ENCODE data around the gene IFFO2. TPM values are rescaled to one million over a fixed set of nuclear protein-coding genes. Genes with fewer than 3 reads are reported as not detected.

IFFO2 gene
- total RNA-seq, 8 experiments from 2014 or later = 2.8 to 24.2 (median 6.3) TPM

GRCh38 chr1:18915341-18915740 is 41.1 kb downstream of the IFFO2 start:
- WGBS, 10 experiments = 61 to 100% (median 86%) methylated on average over 3 to 5 of the region's 7 CpGs; no CpG with 5 or more reads in 2 of the 10 experiments
- Histone ChIP-seq H3K4me3 (no peak overlapping the region), H3K4me1 (replicated peaks in 1 of 2) (peaks cover 13 to 14% of the 10 kb centered on the region in 2 donors), H3K27ac (no peak overlapping the region)
- in situ Hi-C loops (cut with MboI; ENCODE audit: low pct_unique_long_range_greater_than_20kb in 2 of 9, low sequenced_read_pairs in 9 of 9, unreplicated experiment in 9 of 9) = loop anchor here in 5 of 9 experiments (25.0 kb wide), 3 partner anchors 147 to 747 kb away; partner anchors contain the start of gene HTR6 (in 1 of the 5)
- ATAC-seq (replicated peaks in 6 of 8) = no peak

DNA sequence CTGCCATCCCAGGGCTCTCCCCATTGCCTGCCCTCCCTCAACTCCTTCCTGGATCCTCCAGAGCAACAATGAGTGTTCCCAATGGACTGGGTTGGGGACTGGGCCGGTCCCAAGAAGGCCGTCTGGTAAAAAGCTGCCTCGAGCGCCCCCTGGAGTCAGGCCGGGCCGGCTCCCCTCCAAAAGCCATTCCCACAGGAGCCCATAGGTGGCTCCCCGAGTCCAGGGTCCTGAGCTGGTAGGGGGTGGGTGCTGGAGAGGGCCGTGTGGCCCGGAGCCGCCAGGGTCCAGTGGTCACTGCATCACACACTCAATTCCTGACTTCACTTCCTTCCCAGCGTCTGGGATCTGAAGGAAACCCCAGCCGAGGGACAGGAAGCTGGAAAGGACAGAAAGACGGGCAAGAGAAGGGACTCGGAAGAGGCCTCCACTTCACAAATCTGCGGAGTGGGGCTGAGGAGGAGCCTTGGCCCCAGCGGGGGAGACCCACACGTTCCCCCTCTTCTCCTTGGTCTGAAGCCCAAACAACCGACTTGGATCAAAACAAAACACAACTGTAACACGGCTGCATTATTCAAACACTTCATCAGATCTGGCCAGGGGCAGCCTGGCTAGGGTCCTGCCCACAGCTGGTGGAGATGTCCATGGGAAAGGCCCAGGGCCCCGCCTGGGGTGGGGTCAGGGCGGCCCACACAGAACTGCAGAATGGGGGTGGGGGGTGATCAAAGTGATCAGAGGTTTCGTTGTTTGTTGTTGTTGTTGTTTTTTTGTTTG is 43.2 kb downstream of the IFFO2 start:
- ATAC-seq (replicated peaks in 6 of 8) = peak; percentile 64 to 97 (median 84)
- 22 to 80% (median 52%) methylated on average over 1 to 15 of the region's 22 CpGs; no CpG with 5 or more reads in 6 of the 10 experiments for WGBS, 10 experiments
- Histone ChIP-seq H3K4me3 (no peak overlapping the region), H3K4me1 (replicated peaks in 1 of 2) (no peaks in the 10 kb centered on the region), H3K27ac (no peak overlapping the region)
- in situ Hi-C loops (cut with MboI; ENCODE audit: low pct_unique_long_range_greater_than_20kb in 2 of 9, low sequenced_read_pairs in 9 of 9, unreplicated experiment in 9 of 9) = loop anchor here in 5 of 9 experiments (25.0 kb wide), 3 partner anchors 149 to 749 kb away; partner anchors contain the start of gene HTR6 (in 1 of the 5)

DNA sequence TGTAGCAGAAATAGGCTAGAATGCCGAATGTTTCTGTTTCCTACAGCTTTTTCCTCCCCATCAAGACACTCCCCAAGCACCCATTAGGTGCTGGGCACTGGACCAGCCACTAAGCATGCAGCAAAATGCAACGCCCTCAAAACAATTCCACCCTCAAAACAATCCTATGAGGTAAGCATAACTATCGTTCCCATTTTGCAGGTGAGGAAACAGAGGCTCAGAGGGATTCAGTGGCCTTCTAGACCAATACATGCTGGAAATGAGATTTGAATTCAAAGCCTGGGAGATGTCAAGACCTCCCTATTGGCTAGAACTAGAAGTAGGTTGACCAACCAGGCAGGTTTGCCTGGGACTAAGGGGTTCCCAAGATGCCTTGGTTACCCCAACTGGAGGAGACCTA is 43.9 kb downstream of the IFFO2 start:
- no peak for ATAC-seq (replicated peaks in 6 of 8)
- peaks cover 0 to 5% of the 10 kb centered on the region in 2 donors for H3K4me1 ChIP-seq (replicated peaks in 1 of 2)
- WGBS, 10 experiments = 60 to 100% (median 96%) methylated on average over 1 to 3 of the region's 3 CpGs; no CpG with 5 or more reads in 2 of the 10 experiments
- no peak overlapping the region for H3K27ac ChIP-seq
- H3K4me3 ChIP-seq = no peak overlapping the region
- in situ Hi-C loops (cut with MboI; ENCODE audit: low pct_unique_long_range_greater_than_20kb in 2 of 9, low sequenced_read_pairs in 9 of 9, unreplicated experiment in 9 of 9) = loop anchor here in 5 of 9 experiments (25.0 kb wide), 3 partner anchors 150 to 750 kb away; partner anchors contain the start of gene HTR6 (in 1 of the 5)

GRCh38 chr1:18908911-18909771 is 47.3 kb downstream of the IFFO2 start:
- Histone ChIP-seq H3K27ac (no peak overlapping the region), H3K4me3 (no peak overlapping the region), H3K4me1 (replicated peaks in 1 of 2) (peaks cover 0 to 9% of the 10 kb centered on the region in 2 donors)
- ATAC-seq (replicated peaks in 6 of 8) = no peak
- WGBS, 10 experiments = 56 to 100% (median 87%) methylated on average over 1 to 13 of the region's 17 CpGs
- in situ Hi-C loops (cut with MboI; ENCODE audit: low pct_unique_long_range_greater_than_20kb in 2 of 9, low sequenced_read_pairs in 9 of 9, unreplicated experiment in 9 of 9) = loop anchor here in 6 of 9 experiments (10.0 to 25.0 kb wide), 4 partner anchors 153 to 753 kb away; partner anchors contain the start of gene HTR6 (in 1 of the 6)

DNA sequence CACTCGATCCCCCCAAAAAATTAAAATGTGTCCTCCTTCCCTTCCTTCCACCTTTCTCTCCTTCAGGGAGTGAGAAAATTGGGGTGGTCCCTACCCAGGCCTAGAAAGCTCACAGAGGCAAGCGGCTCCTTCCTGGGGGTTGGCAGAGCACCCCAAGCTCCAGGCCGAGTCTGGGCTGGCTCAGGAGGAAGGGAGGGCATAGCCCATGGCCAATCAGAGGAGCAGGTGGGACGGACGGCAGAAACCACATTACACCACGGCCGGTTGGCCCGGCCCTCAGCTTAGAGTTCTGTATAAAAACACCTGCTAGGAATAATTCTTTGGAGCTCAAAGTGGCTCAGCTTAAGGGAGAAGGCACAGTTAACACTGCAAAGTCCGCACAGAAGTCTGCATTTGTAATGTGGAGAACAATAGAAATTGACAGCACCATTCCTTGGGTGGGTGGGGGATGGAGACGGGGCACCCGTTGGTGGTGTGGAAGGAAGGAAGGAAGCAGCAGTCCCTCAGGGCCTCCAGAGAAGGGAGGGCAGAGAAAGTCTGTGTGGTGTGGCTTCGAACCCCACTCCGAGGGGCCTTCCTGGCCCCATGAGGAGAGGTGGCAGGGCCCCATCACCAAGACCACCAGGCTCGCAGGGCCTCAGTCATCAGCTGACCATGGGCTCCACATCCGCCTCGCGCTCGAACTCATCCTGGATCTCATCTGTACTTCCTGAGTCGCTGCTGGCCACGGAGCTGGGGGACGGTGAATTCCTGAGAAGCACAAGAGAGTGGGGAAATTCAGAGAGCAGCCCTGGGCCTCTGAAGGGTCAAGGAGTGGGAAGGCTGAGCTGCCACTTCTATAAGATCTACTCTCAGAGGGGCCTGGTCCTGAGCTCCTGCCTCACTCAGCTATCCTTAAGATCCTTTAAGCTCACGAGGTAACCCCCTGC is 48.3 kb downstream of the IFFO2 start:
- H3K4me1 ChIP-seq (replicated peaks in 1 of 2) = peaks cover 3 to 12% of the 10 kb centered on the region in 2 donors
- in situ Hi-C loops (cut with MboI; ENCODE audit: low pct_unique_long_range_greater_than_20kb in 2 of 9, low sequenced_read_pairs in 9 of 9, unreplicated experiment in 9 of 9) = loop anchor here in 6 of 9 experiments (10.0 to 25.0 kb wide), 4 partner anchors 154 to 754 kb away; partner anchors contain the start of gene HTR6 (in 1 of the 6)
- H3K27ac ChIP-seq = no peak overlapping the region
- ATAC-seq (replicated peaks in 6 of 8) = peak in 1 of 8 experiments; percentile 16
- no peak overlapping the region for H3K4me3 ChIP-seq
- WGBS, 10 experiments = 24 to 89% (median 60%) methylated on average over 3 to 13 of the region's 22 CpGs; no CpG with 5 or more reads in 2 of the 10 experiments

DNA sequence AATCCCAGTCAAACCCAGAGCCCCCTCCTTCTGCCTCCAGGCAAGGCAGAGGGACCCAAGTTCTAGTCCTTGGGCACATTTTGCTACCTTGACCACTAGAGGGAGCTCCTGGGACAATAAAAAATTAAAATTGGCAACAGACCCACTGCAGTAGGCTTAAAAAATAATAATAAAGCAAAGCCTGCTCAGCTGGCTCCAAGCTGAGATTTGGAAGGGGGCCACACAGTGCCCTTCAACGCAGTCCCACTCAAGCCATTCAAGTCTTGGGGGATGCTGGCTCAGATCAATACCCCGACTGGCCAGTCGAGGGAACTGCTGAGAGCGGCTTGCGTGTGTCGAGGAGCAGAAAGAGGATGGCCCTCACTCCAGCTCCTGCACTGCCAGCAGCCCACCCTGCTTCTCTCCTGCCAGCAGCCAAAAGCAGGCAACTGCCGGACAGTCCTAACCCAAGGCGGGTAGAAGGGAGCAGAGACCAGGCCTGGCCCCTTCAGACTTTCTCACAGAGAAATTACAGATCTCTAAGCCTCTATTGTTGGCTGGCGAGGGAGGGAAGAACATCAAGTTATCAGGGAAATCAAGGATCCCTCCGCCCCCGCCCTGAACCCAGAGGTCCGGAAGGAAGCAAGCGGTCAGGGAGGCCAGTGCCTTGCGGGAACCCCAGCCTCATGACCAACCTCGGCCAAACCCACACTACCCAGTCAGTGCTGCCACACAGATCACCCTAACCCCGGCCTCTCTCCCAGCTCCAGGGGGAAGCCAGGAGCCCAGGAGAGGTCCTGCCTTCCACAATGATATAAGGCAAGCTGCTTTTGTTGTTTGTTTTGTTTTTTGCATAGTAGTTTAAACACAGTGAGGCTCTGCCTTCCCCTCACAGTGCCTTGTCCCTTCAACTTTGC is 49.2 kb downstream of the IFFO2 start:
- 0 to 82% (median 17%) methylated on average over 1 to 11 of the region's 16 CpGs; no CpG with 5 or more reads in 1 of the 10 experiments for WGBS, 10 experiments
- ATAC-seq (replicated peaks in 6 of 8) = peak in 2 of 8 experiments; percentile 4 to 6
- peaks cover 4 to 12% of the 10 kb centered on the region in 2 donors for H3K4me1 ChIP-seq (replicated peaks in 1 of 2)
- in situ Hi-C loops (cut with MboI; ENCODE audit: low pct_unique_long_range_greater_than_20kb in 2 of 9, low sequenced_read_pairs in 9 of 9, unreplicated experiment in 9 of 9) = loop anchor here in 6 of 9 experiments (10.0 to 25.0 kb wide), 4 partner anchors 155 to 755 kb away; partner anchors contain the start of gene HTR6 (in 1 of the 6)
- no peak overlapping the region for H3K27ac ChIP-seq
- no peak overlapping the region for H3K4me3 ChIP-seq

DNA sequence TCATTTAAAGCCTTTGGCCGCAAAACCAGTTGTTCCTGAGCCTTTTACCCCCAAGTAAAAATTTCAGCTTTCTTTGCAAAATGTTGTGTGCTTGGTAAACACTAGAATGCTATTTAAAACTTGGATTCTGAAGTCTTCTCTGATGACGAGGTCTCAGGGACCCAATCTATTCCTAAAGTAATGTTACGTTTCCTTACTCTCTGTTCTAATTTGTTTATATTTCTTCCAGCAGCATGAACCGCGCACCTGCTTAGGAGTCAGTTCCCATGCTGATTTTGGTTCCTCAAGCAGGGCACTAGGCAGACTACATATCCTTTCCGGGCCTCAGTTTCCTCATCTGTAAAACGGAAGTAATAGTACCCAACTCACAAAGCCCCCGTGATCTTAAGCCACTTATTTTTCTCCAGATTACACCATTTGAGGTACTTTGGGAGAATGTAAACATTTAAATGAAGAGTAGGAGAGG is 53.2 kb downstream of the IFFO2 start:
- no peak overlapping the region for H3K27ac ChIP-seq
- WGBS, 10 experiments = 35 to 80% (median 52%) methylated on average over 1 to 8 of the region's 8 CpGs
- ATAC-seq (replicated peaks in 6 of 8) = no peak
- peak overlapping the region; percentile 47 to 76 (median 63) for H3K4me3 ChIP-seq
- H3K4me1 ChIP-seq (replicated peaks in 1 of 2) = peaks cover 7 to 17% of the 10 kb centered on the region in 2 donors
- in situ Hi-C loops (cut with MboI; ENCODE audit: low pct_unique_long_range_greater_than_20kb in 2 of 9, low sequenced_read_pairs in 9 of 9, unreplicated experiment in 9 of 9) = loop anchor here in 6 of 9 experiments (10.0 to 25.0 kb wide), 4 partner anchors 159 to 759 kb away; partner anchors contain the start of gene HTR6 (in 1 of the 6)

GRCh38 chr1:18902523-18903290 is 53.8 kb downstream of the IFFO2 start, which contains the start of gene ALDH4A1:
Gene ALDH4A1, minus strand, starts transcription at chr1:18902555. Its CDS starts 32 bp downstream, at chr1:18902523.
- peak; percentile 90 to 97 (median 96) for ATAC-seq (replicated peaks in 6 of 8)
- peaks cover 7 to 12% of the 10 kb centered on the region in 2 donors for H3K4me1 ChIP-seq (replicated peaks in 1 of 2)
- in situ Hi-C loops (cut with MboI; ENCODE audit: low pct_unique_long_range_greater_than_20kb in 2 of 9, low sequenced_read_pairs in 9 of 9, unreplicated experiment in 9 of 9) = loop anchor here in 6 of 9 experiments (10.0 to 25.0 kb wide), 4 partner anchors 160 to 760 kb away; partner anchors contain the start of gene HTR6 (in 1 of the 6)
- 0 to 6% (median 1%) methylated on average over 2 to 23 of the region's 55 CpGs; no CpG with 5 or more reads in 4 of the 10 experiments for WGBS, 10 experiments
- H3K27ac ChIP-seq = peak within 1 kb of the TSS; percentile 86 to 93
- peak within 1 kb of the TSS; percentile 47 to 76 (median 63) for H3K4me3 ChIP-seq

DNA sequence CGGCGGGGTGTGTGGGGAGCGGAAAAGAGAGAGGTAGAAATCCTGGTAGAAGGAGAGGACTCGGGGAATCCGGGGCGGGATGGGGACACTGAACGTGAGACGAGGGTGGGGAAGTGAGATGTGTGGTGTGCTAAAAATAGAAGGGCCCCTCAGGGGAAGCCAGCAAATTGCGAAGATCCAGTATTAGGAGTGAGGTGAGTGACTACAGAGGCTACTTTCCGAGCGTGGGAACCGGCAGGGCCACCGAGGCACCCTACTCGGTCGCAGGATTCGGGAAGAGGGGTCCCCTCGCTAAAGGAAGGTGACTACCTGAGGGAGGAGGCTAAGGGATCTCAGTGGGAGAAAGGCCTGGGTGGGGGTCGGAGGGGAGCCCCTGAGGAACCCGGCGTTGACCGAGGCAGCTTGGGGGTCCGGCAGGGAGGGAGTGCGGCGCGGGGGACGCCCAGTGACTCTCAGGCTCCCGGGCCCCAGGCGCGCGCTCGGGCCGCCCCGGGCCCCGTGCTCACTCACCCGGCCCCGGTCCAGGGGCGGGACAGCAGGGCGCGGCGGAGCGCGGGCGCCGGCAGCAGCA is 54.4 kb downstream of the IFFO2 start:
- in situ Hi-C loops (cut with MboI; ENCODE audit: low pct_unique_long_range_greater_than_20kb in 2 of 9, low sequenced_read_pairs in 9 of 9, unreplicated experiment in 9 of 9) = loop anchor here in 6 of 9 experiments (10.0 to 25.0 kb wide), 4 partner anchors 160 to 760 kb away; partner anchors contain the start of gene HTR6 (in 1 of the 6)
- peaks cover 7 to 9% of the 10 kb centered on the region in 2 donors for H3K4me1 ChIP-seq (replicated peaks in 1 of 2)
- WGBS, 10 experiments = 0 to 6% (median 0%) methylated on average over 2 to 34 of the region's 44 CpGs; no CpG with 5 or more reads in 5 of the 10 experiments
- H3K4me3 ChIP-seq = peak overlapping the region; percentile 47 to 76 (median 63)
- ATAC-seq (replicated peaks in 6 of 8) = peak in 7 of 8 experiments; percentile 0 to 11 (median 7)
- H3K27ac ChIP-seq = peak overlapping the region; percentile 86 to 93

Data from motor neuron (in vitro differentiated cells).